ENCODE measurements around the gene PER2.

- TF ChIP-seq POLR2A (IDR thresholded peaks at IDR 0.05) (no peak), POLR2AphosphoS5 (IDR thresholded peaks at IDR 0.05) (no peak), CTCF (IDR thresholded peaks at IDR 0.05) (no peak)
These were observed 18.7 kb downstream of the PER2 start for GRCh38 chr2:238269741-238270140.
